Thyroid gland (tissue), 4 donors: ENCODE data around the gene SS18L1.

Source experiments
- CTCF ChIP-seq, 6 experiments: fragments of 200-600 bp in 3 of 6; fragments of 450-650 bp in 3 of 6; sonication (generic) in 3 of 6; IDR thresholded peaks; one replicate each; pipeline ENCODE4 v1.5.1; 2016 to 2019; ENCODE audit warnings: antibody characterized with exemption in 6 of 6, mild to moderate bottlenecking in 2 of 6, inconsistent platforms in 1 of 6, moderate library complexity in 1 of 6
- POLR2A ChIP-seq, 2 donors: fragments of 450-650 bp; IDR thresholded peaks; one replicate each; pipeline ENCODE4 v1.6.1; 2017; ENCODE audit warnings: antibody characterized with exemption in 2 of 2, mild to moderate bottlenecking in 2 of 2, moderate library complexity in 1 of 2

GRCh38 chr20:62121776-62122653 lies 21.6 kb upstream of the SS18L1 start, which contains the start of gene LSM14B:
- TF ChIP-seq CTCF (IDR thresholded peaks at IDR 0.05) (no peak), POLR2A (IDR thresholded peaks at IDR 0.05) (peak; percentile 47 to 82)
